ENCODE data around the gene TMEM134. TPM values are rescaled to one million over a fixed set of nuclear protein-coding genes. Genes with fewer than 3 reads are reported as not detected.

Gene TMEM134
- polyA plus RNA-seq, 6 donors from 2014 or later: 183 to 250 (median 221) TPM

Other genes starting within 250 kb of the TMEM134 start
- 10 to 100 TPM; 17.9 to 63.4 (median 31.7) TPM for gene GRK2, start 202.8 kb downstream of the TMEM134 start, polyA plus RNA-seq (ENCODE audit: low read depth in 6 of 6)
- 10 to 100 TPM in 2 of 6 donors, 1 to 10 TPM in 4; 3.5 to 18.4 (median 8.4) TPM for gene ANKRD13D, start 179.9 kb downstream of the TMEM134 start, polyA plus RNA-seq (ENCODE audit: low read depth in 6 of 6)
- under 1 TPM in 1 of 6 donors, not detected in 5; 0.18 TPM for gene SSH3, start 165.7 kb downstream of the TMEM134 start, polyA plus RNA-seq (ENCODE audit: low read depth in 6 of 6)
- 100 to 1,000 TPM; 340 to 535 (median 458) TPM for gene POLD4, start 115.7 kb downstream of the TMEM134 start, polyA plus RNA-seq (ENCODE audit: low read depth in 6 of 6)
- gene CLCF1, start 95.7 kb downstream of the TMEM134 start, polyA plus RNA-seq (ENCODE audit: low read depth in 6 of 6): 10 to 100 TPM in 1 of 6 donors, 1 to 10 TPM in 5; 5.3 to 10.4 (median 7.7) TPM
- gene RAD9A, start 77.3 kb downstream of the TMEM134 start, polyA plus RNA-seq (ENCODE audit: low read depth in 6 of 6): 10 to 100 TPM in 4 of 6 donors, 1 to 10 TPM in 2; 6.7 to 17.5 (median 11.0) TPM
- 100 to 1,000 TPM; 492 to 795 (median 530) TPM for gene PPP1CA, start 67.4 kb downstream of the TMEM134 start, polyA plus RNA-seq (ENCODE audit: low read depth in 6 of 6)
- 100 to 1,000 TPM; 190 to 304 (median 239) TPM for gene TBC1D10C, start 65.2 kb downstream of the TMEM134 start, polyA plus RNA-seq (ENCODE audit: low read depth in 6 of 6)
- 1 to 10 TPM in 5 of 6 donors, under 1 TPM in 1; 0.80 to 2.9 (median 1.7) TPM for gene CARNS1, start 53.6 kb downstream of the TMEM134 start, polyA plus RNA-seq (ENCODE audit: low read depth in 6 of 6)
- gene RPS6KB2, start 40.8 kb downstream of the TMEM134 start, polyA plus RNA-seq (ENCODE audit: low read depth in 6 of 6): 10 to 100 TPM; 37.9 to 54.7 (median 50.0) TPM
- gene PTPRCAP, start 31.6 kb downstream of the TMEM134 start, polyA plus RNA-seq (ENCODE audit: low read depth in 6 of 6): 1,000 to 10,000 TPM in 3 of 6 donors, 100 to 1,000 TPM in 3; 953 to 1,146 (median 1,009) TPM
- gene CORO1B, start 25.8 kb downstream of the TMEM134 start, polyA plus RNA-seq (ENCODE audit: low read depth in 6 of 6): 1 to 10 TPM; 6.5 to 9.9 (median 8.7) TPM
- gene GPR152, start 16.5 kb downstream of the TMEM134 start, polyA plus RNA-seq (ENCODE audit: low read depth in 6 of 6): 1 to 10 TPM in 5 of 6 donors, not detected in 1; 1.1 to 2.5 (median 1.7) TPM
- gene CABP4, start 13.9 kb downstream of the TMEM134 start, polyA plus RNA-seq (ENCODE audit: low read depth in 6 of 6): 1 to 10 TPM in 5 of 6 donors, not detected in 1; 1.5 to 6.8 (median 2.1) TPM
- gene AIP, start 13.8 kb upstream of the TMEM134 start, polyA plus RNA-seq (ENCODE audit: low read depth in 6 of 6): 100 to 1,000 TPM in 4 of 6 donors, 10 to 100 TPM in 2; 86.8 to 149 (median 120) TPM
- gene PITPNM1, start 36.1 kb upstream of the TMEM134 start, polyA plus RNA-seq (ENCODE audit: low read depth in 6 of 6): 10 to 100 TPM; 10.9 to 34.9 (median 14.5) TPM
- 100 to 1,000 TPM in 5 of 6 donors, 10 to 100 TPM in 1; 87.4 to 161 (median 111) TPM for gene CDK2AP2, start 38.9 kb upstream of the TMEM134 start, polyA plus RNA-seq (ENCODE audit: low read depth in 6 of 6)
- not detected for gene CABP2, start 54.2 kb upstream of the TMEM134 start, polyA plus RNA-seq (ENCODE audit: low read depth in 6 of 6)
- gene GSTP1, start 114.6 kb upstream of the TMEM134 start, polyA plus RNA-seq (ENCODE audit: low read depth in 6 of 6): 100 to 1,000 TPM; 225 to 406 (median 317) TPM
- 100 to 1,000 TPM; 110 to 165 (median 124) TPM for gene NDUFV1, start 137.7 kb upstream of the TMEM134 start, polyA plus RNA-seq (ENCODE audit: low read depth in 6 of 6)
- 10 to 100 TPM in 3 of 6 donors, 1 to 10 TPM in 3; 2.9 to 15.3 (median 10.0) TPM for gene NUDT8, start 160.7 kb upstream of the TMEM134 start, polyA plus RNA-seq (ENCODE audit: low read depth in 6 of 6)
- gene TBX10, start 170.5 kb upstream of the TMEM134 start, polyA plus RNA-seq (ENCODE audit: low read depth in 6 of 6): not detected
- 1 to 10 TPM in 5 of 6 donors, under 1 TPM in 1; 0.80 to 6.6 (median 2.5) TPM for gene ACY3, start 181.5 kb upstream of the TMEM134 start, polyA plus RNA-seq (ENCODE audit: low read depth in 6 of 6)
- 1 to 10 TPM in 2 of 6 donors, under 1 TPM in 1, not detected in 3; 0.30 to 2.4 (median 1.1) TPM for gene ALDH3B2, start 205.4 kb upstream of the TMEM134 start, polyA plus RNA-seq (ENCODE audit: low read depth in 6 of 6)